ENCODE measurements around the gene MAGI2. TPM values are rescaled to one million over a fixed set of nuclear protein-coding genes. Genes with fewer than 3 reads are reported as not detected.

Gene MAGI2
- total and polyA plus RNA-seq, 2 donors from 2014 or later = 4.4 to 9.0 TPM

DNA sequence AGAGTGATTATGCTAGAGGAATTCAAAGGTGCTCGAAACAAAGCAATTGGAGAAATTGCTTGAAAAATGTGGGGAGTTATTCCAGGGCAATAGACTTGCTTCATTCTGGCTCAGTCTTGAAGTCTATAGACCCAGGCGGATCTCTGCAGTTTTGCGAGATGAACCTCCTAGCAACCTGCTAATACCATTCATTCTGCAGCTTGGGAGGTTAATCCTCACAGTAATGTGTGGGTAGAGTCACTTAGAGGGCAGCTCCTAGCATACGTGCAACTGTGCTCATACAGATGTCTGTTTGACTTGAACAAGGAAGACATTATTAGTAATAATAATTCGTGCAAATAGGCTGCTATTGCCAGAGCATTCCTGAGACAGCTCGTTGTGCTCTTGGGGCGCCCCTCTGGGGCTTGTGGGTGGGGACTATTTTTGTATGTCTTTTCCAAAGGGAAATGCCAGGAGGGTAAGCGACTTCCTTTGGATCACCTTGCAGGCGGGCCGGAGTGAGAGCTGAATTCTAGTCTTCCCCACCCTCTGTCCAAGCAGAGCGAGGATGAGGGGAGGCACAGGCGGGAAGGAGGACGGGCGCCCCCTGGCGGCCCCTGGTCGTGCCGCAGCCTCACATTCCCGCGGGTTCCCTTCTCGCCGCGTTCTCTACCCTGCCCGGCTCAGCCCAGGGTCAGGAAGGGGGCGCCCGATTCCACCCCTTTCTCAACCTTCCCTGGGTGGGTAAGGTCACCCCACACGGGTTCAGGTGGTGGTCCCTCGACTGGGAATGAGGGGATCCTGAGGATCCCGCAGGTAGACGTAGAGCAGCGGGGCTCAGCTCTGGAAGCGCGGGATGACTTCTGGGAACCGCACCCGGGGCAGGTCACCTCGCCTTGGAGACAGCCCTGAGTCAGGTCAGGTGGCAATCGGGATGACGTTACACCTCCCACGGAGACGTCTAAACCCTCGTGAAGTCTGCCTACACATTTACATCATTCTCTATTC lies 1413.4 kb downstream of the MAGI2 start:
- TF ChIP-seq, protein P1, sequence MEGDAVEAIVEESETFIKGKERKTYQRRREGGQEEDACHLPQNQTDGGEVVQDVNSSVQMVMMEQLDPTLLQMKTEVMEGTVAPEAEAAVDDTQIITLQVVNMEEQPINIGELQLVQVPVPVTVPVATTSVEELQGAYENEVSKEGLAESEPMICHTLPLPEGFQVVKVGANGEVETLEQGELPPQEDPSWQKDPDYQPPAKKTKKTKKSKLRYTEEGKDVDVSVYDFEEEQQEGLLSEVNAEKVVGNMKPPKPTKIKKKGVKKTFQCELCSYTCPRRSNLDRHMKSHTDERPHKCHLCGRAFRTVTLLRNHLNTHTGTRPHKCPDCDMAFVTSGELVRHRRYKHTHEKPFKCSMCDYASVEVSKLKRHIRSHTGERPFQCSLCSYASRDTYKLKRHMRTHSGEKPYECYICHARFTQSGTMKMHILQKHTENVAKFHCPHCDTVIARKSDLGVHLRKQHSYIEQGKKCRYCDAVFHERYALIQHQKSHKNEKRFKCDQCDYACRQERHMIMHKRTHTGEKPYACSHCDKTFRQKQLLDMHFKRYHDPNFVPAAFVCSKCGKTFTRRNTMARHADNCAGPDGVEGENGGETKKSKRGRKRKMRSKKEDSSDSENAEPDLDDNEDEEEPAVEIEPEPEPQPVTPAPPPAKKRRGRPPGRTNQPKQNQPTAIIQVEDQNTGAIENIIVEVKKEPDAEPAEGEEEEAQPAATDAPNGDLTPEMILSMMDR (IDR thresholded peaks at IDR 0.05; ENCODE audit: borderline replicate concordance, extremely low read depth, insufficient read depth) = peak; percentile 40
- no peaks in the 10 kb centered on the region for H3K36me3 ChIP-seq (ENCODE audit: control insufficient read depth in 2 of 3, insufficient read depth in 3 of 3, low read length in 3 of 3)
- no peak overlapping the region for H3K27ac ChIP-seq (ENCODE audit: low read depth in 2 of 2, low read length in 2 of 2)
- no peak overlapping the region for H3K9ac ChIP-seq (ENCODE audit: low read length in 3 of 3)
- H3K27me3 ChIP-seq (ENCODE audit: control insufficient read depth, insufficient read depth, low read length) = no peaks in the 10 kb centered on the region
- DNase-seq = peak in 1 of 5 donors; percentile 79
- no peaks in the 10 kb centered on the region for H3K4me1 ChIP-seq (ENCODE audit: control insufficient read depth in 2 of 3, insufficient read depth in 2 of 3, low read depth in 1 of 3, low read length in 3 of 3)
- no peak for FAIRE-seq
- intact Hi-C loops (cut with DNase I) = no loop called here
- no peaks in the 10 kb centered on the region for H3K9me3 ChIP-seq (ENCODE audit: control insufficient read depth in 2 of 3, insufficient read depth in 1 of 3, low read length in 3 of 3)
- H3K4me3 ChIP-seq (ENCODE audit: low read length in 3 of 3) = no peak overlapping the region

DNA sequence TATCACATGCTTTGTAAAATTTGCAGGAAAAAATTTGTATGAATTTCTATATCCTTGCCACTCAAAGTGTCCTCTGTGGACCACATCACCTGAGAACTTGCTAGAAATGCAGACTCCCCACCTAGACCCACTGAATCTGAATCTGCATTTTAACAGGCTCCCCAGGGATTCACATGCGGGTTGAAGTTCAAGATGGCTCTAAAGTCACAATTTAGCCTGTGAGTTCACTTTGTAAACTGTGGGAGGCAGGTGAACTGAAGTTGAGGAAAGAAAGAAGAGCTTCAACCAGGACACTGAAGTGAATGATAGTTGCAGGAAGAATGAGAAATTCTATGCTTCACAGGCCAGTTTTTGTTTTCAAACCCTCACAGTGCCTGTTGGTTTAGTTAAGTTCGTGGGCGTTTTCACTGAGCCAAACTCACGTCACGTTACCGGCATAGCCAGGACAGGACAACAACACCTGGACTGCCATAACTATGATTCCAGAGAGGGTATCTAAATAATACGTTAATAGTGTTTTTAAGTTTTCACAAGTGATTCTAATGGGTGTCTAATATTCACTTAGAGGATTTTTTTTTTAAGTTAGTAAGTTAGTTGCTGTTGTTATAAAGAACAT lies 1414.9 kb downstream of the MAGI2 start:
- H3K9me3 ChIP-seq (ENCODE audit: control insufficient read depth in 2 of 3, insufficient read depth in 1 of 3, low read length in 3 of 3) = no peaks in the 10 kb centered on the region
- TF ChIP-seq, protein P1 (IDR thresholded peaks at IDR 0.05; ENCODE audit: borderline replicate concordance, extremely low read depth, insufficient read depth) = no peak
- no peak overlapping the region for H3K27ac ChIP-seq (ENCODE audit: low read depth in 2 of 2, low read length in 2 of 2)
- DNase-seq (no peak), FAIRE-seq (no peak)
- H3K36me3 ChIP-seq (ENCODE audit: control insufficient read depth in 2 of 3, insufficient read depth in 3 of 3, low read length in 3 of 3) = no peaks in the 10 kb centered on the region
- no peaks in the 10 kb centered on the region for H3K27me3 ChIP-seq (ENCODE audit: control insufficient read depth, insufficient read depth, low read length)
- intact Hi-C loops (cut with DNase I) = no loop called here
- no peak overlapping the region for H3K4me3 ChIP-seq (ENCODE audit: low read length in 3 of 3)
- H3K9ac ChIP-seq (ENCODE audit: low read length in 3 of 3) = no peak overlapping the region
- no peaks in the 10 kb centered on the region for H3K4me1 ChIP-seq (ENCODE audit: control insufficient read depth in 2 of 3, insufficient read depth in 2 of 3, low read depth in 1 of 3, low read length in 3 of 3)

DNA sequence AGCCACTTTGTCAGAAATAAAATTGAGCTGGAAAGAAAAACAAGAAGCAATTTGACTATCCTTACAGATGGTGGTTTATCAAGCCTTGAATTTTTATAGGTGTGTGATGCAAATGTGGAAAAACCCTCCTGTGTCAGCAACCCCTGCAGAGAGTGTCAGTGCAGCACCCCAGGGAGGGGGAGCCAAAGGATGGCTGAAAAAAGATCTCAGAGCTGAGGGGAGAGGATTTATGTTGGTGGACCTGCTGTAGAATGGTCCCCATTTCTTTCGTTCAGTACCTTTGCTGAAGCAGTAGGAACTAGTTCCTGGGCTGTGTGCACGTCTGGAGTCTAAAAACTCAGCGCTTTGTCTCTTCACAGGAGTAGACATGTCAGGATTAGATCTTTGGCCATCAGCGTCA lies 1415.9 kb downstream of the MAGI2 start:
- Histone ChIP-seq H3K4me1 (ENCODE audit: control insufficient read depth in 2 of 3, insufficient read depth in 2 of 3, low read depth in 1 of 3, low read length in 3 of 3) (no peaks in the 10 kb centered on the region), H3K9ac (ENCODE audit: low read length in 3 of 3) (no peak overlapping the region), H3K27ac (ENCODE audit: low read depth in 2 of 2, low read length in 2 of 2) (no peak overlapping the region), H3K36me3 (ENCODE audit: control insufficient read depth in 2 of 3, insufficient read depth in 3 of 3, low read length in 3 of 3) (no peaks in the 10 kb centered on the region), H3K9me3 (ENCODE audit: control insufficient read depth in 2 of 3, insufficient read depth in 1 of 3, low read length in 3 of 3) (no peaks in the 10 kb centered on the region), H3K27me3 (ENCODE audit: control insufficient read depth, insufficient read depth, low read length) (no peaks in the 10 kb centered on the region), H3K4me3 (ENCODE audit: low read length in 3 of 3) (no peak overlapping the region)
- intact Hi-C loops (cut with DNase I) = no loop called here
- FAIRE-seq (no peak), DNase-seq (no peak)
- TF ChIP-seq, protein P1 (IDR thresholded peaks at IDR 0.05; ENCODE audit: borderline replicate concordance, extremely low read depth, insufficient read depth) = no peak
